Mesenchymal stem cell (in vitro differentiated cells and primary cell): Measurements from ENCODE around the gene EEA1.

Experiments
- DNase-seq: peaks from one replicate; pipeline ENCODE4 v3.0.0-alpha.2; 2013
- H2AFZ ChIP-seq: one replicate; pipeline ENCODE4 v1.6.1; 2013; ENCODE audit warnings: low read depth, mild to moderate bottlenecking, control low read depth, inconsistent platforms, low read length, moderate library complexity
- H2AK5ac ChIP-seq: 2 replicates; pipeline ENCODE4 v1.6.1; 2013; ENCODE audit warnings: low read length, moderate library complexity, mild to moderate bottlenecking, inconsistent platforms; ENCODE audit not compliant: severe bottlenecking
- H2BK120ac ChIP-seq: one replicate; pipeline ENCODE4 v1.6.1; 2013; ENCODE audit warnings: low read depth, mild to moderate bottlenecking, inconsistent platforms, low read length, moderate library complexity
- H2BK12ac ChIP-seq, 2 experiments: one replicate each; pipeline ENCODE4 v1.6.1; 2013; ENCODE audit warnings: inconsistent platforms in 2 of 2, low read length in 2 of 2, mild to moderate bottlenecking in 2 of 2, moderate library complexity in 2 of 2, control low read depth in 1 of 2
- H2BK15ac ChIP-seq: one replicate; pipeline ENCODE4 v1.6.1; 2013; ENCODE audit warnings: mild to moderate bottlenecking, low read depth, inconsistent platforms; ENCODE audit not compliant: poor library complexity, severe bottlenecking
- H2BK5ac ChIP-seq: 2 replicates; pipeline ENCODE4 v1.6.1; 2013; ENCODE audit warnings: low read depth, mild to moderate bottlenecking, low read length, control low read depth, inconsistent platforms; ENCODE audit not compliant: poor library complexity, severe bottlenecking
- H3K14ac ChIP-seq, 2 experiments: one replicate each; pipeline ENCODE4 v1.6.1; 2013; ENCODE audit warnings: inconsistent platforms in 2 of 2, low read length in 2 of 2, control low read depth in 1 of 2, mild to moderate bottlenecking in 1 of 2, moderate library complexity in 1 of 2
- H3K18ac ChIP-seq, 2 experiments: one replicate each; pipeline ENCODE4 v1.6.1; 2013; ENCODE audit warnings: inconsistent platforms in 2 of 2, low read length in 2 of 2, control low read depth in 1 of 2, low read depth in 1 of 2, mild to moderate bottlenecking in 1 of 2
- H3K23ac ChIP-seq, 2 experiments: one replicate each; pipeline ENCODE4 v1.6.1; 2013; ENCODE audit warnings: inconsistent platforms in 2 of 2, low read length in 2 of 2, mild to moderate bottlenecking in 2 of 2, moderate library complexity in 2 of 2, control low read depth in 1 of 2
- H3K27ac ChIP-seq: 2 replicates; pipeline ENCODE4 v1.5.1; 2013; ENCODE audit warnings: mild to moderate bottlenecking, moderate library complexity, low read length, control low read depth, inconsistent platforms; ENCODE audit not compliant: poor library complexity, severe bottlenecking
- H3K27me3 ChIP-seq, 2 experiments: 2 replicates each; pipeline versions ENCODE4 v1.6.1 to v1.7.0; 2013; ENCODE audit warnings: low read length in 2 of 2, mild to moderate bottlenecking in 2 of 2, moderate library complexity in 2 of 2, control low read depth in 1 of 2, inconsistent platforms in 1 of 2; ENCODE audit not compliant: control insufficient read depth in 1 of 2, insufficient read depth in 1 of 2
- H3K36me3 ChIP-seq, 2 experiments: 2 replicates each; pipeline versions ENCODE4 v1.6.1 to v1.7.0; 2013; ENCODE audit warnings: low read length in 2 of 2, control low read depth in 1 of 2, inconsistent platforms in 1 of 2, low read depth in 1 of 2, mild to moderate bottlenecking in 1 of 2; ENCODE audit not compliant: insufficient read depth in 2 of 2, control insufficient read depth in 1 of 2
- H3K4ac ChIP-seq, 2 experiments: one replicate each; pipeline ENCODE4 v1.6.1; 2013; ENCODE audit warnings: inconsistent platforms in 2 of 2, low read length in 2 of 2, mild to moderate bottlenecking in 2 of 2, moderate library complexity in 2 of 2, control low read depth in 1 of 2, low read depth in 1 of 2
- H3K4me1 ChIP-seq: 2 replicates; pipeline ENCODE4 v1.6.1; 2013; ENCODE audit warnings: low read depth, low read length, control low read depth; ENCODE audit not compliant: control insufficient read depth, insufficient read depth
- H3K4me2 ChIP-seq: 2 replicates; pipeline ENCODE4 v1.6.1; 2013; ENCODE audit warnings: low read length, mild to moderate bottlenecking, inconsistent platforms; ENCODE audit not compliant: poor library complexity, severe bottlenecking
- H3K4me3 ChIP-seq, 2 experiments: 2 replicates each; pipeline versions ENCODE4 v1.5.1 to v1.7.0; 2013; ENCODE audit warnings: low read length in 2 of 2, mild to moderate bottlenecking in 2 of 2, control low read depth in 1 of 2, low read depth in 1 of 2; ENCODE audit not compliant: insufficient read depth in 1 of 2
- H3K79me1 ChIP-seq: replicated peaks from 2 replicates; pipeline ENCODE4 v1.6.1; 2013; ENCODE audit warnings: mild to moderate bottlenecking, control low read depth, low read length, inconsistent platforms; ENCODE audit not compliant: poor library complexity, severe bottlenecking
- H3K9ac ChIP-seq: 2 replicates; pipeline ENCODE4 v1.7.0; 2013; ENCODE audit warnings: mild to moderate bottlenecking, low read length, moderate library complexity
- H3K9me3 ChIP-seq: 2 replicates; pipeline ENCODE4 v1.7.0; 2013; ENCODE audit warnings: mild to moderate bottlenecking, low read length; ENCODE audit not compliant: control insufficient read depth
- H4K8ac ChIP-seq: one replicate; pipeline ENCODE4 v1.6.1; 2013; ENCODE audit warnings: inconsistent platforms, mild to moderate bottlenecking, low read length, moderate library complexity
- H4K91ac ChIP-seq: one replicate; pipeline ENCODE4 v1.6.1; 2013; ENCODE audit warnings: mild to moderate bottlenecking, low read length, inconsistent platforms
- WGBS: methylation state at CpG from one replicate; pipeline ENCODE4 v1.1.7; 2013; ENCODE audit warnings: mixed read lengths; 5-methylcytosine and 5-hydroxymethylcytosine counted together

Gene EEA1

DNA sequence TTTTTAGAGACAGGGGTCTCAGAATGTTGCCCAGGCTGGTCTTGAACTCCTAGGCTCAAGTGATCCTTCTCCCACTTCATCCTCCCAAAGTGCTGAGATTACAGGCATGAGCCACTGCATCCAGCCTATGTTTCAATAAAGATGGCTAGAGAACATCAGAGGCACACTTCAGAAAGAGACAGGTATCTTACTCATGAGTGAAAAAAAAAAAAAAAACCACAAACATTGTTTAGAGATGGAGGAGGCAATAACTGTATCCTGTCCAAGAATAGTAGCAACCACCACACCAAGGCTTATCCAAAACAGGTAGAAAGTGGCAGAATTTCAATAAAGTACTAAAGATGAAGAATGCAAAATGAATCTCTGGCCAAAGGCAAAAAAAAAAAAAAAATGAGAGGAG, 30.3 kb downstream of the EEA1 start:
- H2AK5ac ChIP-seq: no peak overlapping the region
- no peak overlapping the region for H4K91ac ChIP-seq
- no peak overlapping the region for H3K4me2 ChIP-seq
- H3K4me3 ChIP-seq: peak overlapping the region in 1 of 2 experiments; percentile 21
- peak overlapping the region; percentile 85 for H3K9ac ChIP-seq
- peak overlapping the region in 1 of 2 experiments; percentile 41 for H3K4ac ChIP-seq
- peak overlapping the region; percentile 84 for H3K27ac ChIP-seq
- H3K23ac ChIP-seq: no peak overlapping the region
- no peak overlapping the region for H4K8ac ChIP-seq
- H3K9me3 ChIP-seq: no peaks in the 10 kb centered on the region
- H3K18ac ChIP-seq: peak overlapping the region in 1 of 2 experiments; percentile 66
- peak; percentile 47 for DNase-seq
- H2AFZ ChIP-seq: no peak overlapping the region
- no peak overlapping the region for H2BK15ac ChIP-seq
- H2BK12ac ChIP-seq: peak overlapping the region; percentile 54 to 78
- H3K4me1 ChIP-seq: peaks cover 3% of the 10 kb centered on the region
- H3K79me1 ChIP-seq: peaks cover 17% of the 10 kb centered on the region
- H3K27me3 ChIP-seq: no peaks in the 10 kb centered on the region
- peaks cover 0 to 24% of the 10 kb centered on the region in 2 experiments for H3K36me3 ChIP-seq
- H2BK5ac ChIP-seq: no peak overlapping the region
- H3K14ac ChIP-seq: no peak overlapping the region
- no peak overlapping the region for H2BK120ac ChIP-seq

DNA sequence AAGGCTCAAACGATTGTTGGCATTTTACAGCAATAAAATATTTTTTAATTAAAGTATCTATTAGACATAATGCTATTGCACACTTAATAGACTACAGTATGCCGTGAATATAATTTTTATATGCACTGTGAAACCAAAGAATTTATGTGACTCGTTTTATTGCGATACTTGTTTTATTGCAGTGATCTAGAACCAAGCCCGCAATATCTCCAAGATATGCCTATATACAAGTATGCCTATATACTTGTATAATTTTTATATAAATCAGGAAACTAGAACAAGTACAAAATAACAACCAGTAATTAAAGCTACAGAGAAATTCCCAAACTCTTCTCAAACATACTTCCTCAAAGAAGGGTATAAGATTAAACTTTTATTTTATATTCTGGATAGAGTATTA, 31.3 kb downstream of the EEA1 start:
- Histone ChIP-seq H3K79me1 (peaks cover 17% of the 10 kb centered on the region), H3K9me3 (no peaks in the 10 kb centered on the region), H3K23ac (no peak overlapping the region), H3K36me3 (peaks cover 0 to 24% of the 10 kb centered on the region in 2 experiments), H2BK120ac (no peak overlapping the region), H3K4ac (no peak overlapping the region), H4K8ac (no peak overlapping the region), H3K4me2 (no peak overlapping the region), H3K4me1 (peaks cover 3% of the 10 kb centered on the region), H3K4me3 (no peak overlapping the region), H3K18ac (no peak overlapping the region), H3K27ac (no peak overlapping the region), H2BK5ac (no peak overlapping the region), H3K9ac (no peak overlapping the region), H2BK15ac (no peak overlapping the region), H3K14ac (no peak overlapping the region), H2AK5ac (no peak overlapping the region), H4K91ac (no peak overlapping the region), H2BK12ac (no peak overlapping the region), H2AFZ (no peak overlapping the region), H3K27me3 (no peaks in the 10 kb centered on the region)
- DNase-seq: no peak
- no CpG with 5 or more reads among the region's 5 CpGs for WGBS

DNA sequence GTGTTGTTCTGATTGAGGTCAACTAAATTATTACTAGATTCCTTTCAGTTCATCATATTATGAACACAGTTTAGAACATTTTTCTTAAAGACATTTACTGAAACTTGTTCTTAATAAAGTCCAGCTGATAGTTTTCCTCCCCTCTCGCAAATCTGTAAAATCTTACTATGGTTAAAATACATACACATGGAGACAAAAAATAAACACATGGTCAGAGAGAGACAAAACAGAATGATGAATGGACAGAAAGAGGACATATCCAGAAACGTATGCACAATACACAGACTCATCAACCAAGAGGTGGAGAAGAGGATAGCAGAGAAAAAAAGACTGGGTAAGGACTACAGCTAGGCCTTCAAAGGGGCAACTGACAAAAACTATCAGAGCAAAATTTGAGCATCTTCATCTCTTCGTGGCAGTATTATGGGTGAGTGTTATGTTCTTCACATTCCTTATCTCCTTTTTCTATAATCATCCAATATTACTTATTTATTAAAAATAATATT, 38.4 kb downstream of the EEA1 start:
- Histone ChIP-seq H2AFZ (no peak overlapping the region), H2BK120ac (no peak overlapping the region), H2AK5ac (no peak overlapping the region), H3K23ac (no peak overlapping the region), H3K4me3 (no peak overlapping the region), H3K18ac (no peak overlapping the region), H3K14ac (no peak overlapping the region), H3K4me1 (no peaks in the 10 kb centered on the region), H3K27ac (no peak overlapping the region), H2BK5ac (no peak overlapping the region), H2BK12ac (no peak overlapping the region), H3K79me1 (peaks cover 9% of the 10 kb centered on the region), H3K4ac (no peak overlapping the region), H3K9ac (no peak overlapping the region), H4K8ac (no peak overlapping the region), H3K27me3 (no peaks in the 10 kb centered on the region), H3K36me3 (peaks cover 0 to 62% of the 10 kb centered on the region in 2 experiments), H3K9me3 (no peaks in the 10 kb centered on the region), H2BK15ac (no peak overlapping the region), H4K91ac (no peak overlapping the region), H3K4me2 (no peak overlapping the region)
- no peak for DNase-seq
- WGBS: no CpG with 5 or more reads among the region's 3 CpGs

DNA sequence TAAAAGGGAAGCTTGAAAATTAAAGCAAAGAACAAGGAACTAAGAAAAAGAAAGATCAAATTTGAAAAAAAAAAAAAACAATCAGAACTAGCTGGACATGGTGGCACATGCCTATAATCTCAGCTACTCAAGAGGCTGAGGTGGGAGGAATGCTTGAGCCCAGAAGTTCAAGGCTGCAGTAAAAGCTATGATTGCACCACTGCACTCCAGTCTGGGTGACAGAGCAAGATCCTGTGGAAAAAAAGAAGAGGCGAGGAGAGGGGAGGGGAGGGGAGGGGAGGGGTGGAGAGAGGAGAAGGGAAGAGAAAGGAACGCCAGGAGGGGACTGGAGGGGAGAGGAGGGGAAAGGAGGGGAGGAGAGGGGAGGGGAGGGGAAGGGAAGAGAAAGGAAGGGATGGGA, 43.0 kb downstream of the EEA1 start:
- 86% methylated on average over 2 of the region's 2 CpGs for WGBS
- no peaks in the 10 kb centered on the region for H3K4me1 ChIP-seq
- no peak overlapping the region for H2BK120ac ChIP-seq
- H2BK5ac ChIP-seq: no peak overlapping the region
- H3K36me3 ChIP-seq: peaks cover 3 to 76% of the 10 kb centered on the region in 2 experiments
- H3K9ac ChIP-seq: no peak overlapping the region
- no peak overlapping the region for H3K4me2 ChIP-seq
- peaks cover 12% of the 10 kb centered on the region for H3K79me1 ChIP-seq
- no peak overlapping the region for H3K18ac ChIP-seq
- no peak overlapping the region for H2BK15ac ChIP-seq
- H3K14ac ChIP-seq: no peak overlapping the region
- H3K27me3 ChIP-seq: no peaks in the 10 kb centered on the region
- no peak overlapping the region for H4K91ac ChIP-seq
- no peak overlapping the region for H3K4ac ChIP-seq
- H2AFZ ChIP-seq: no peak overlapping the region
- DNase-seq: peak; percentile 28
- no peak overlapping the region for H3K27ac ChIP-seq
- H2BK12ac ChIP-seq: no peak overlapping the region
- H3K4me3 ChIP-seq: no peak overlapping the region
- H2AK5ac ChIP-seq: no peak overlapping the region
- H4K8ac ChIP-seq: no peak overlapping the region
- H3K23ac ChIP-seq: no peak overlapping the region
- no peaks in the 10 kb centered on the region for H3K9me3 ChIP-seq
